Measurements from ENCODE around the gene ERICH4. TPM values are rescaled to one million over a fixed set of nuclear protein-coding genes. Genes with fewer than 3 reads are reported as not detected.

Gene ERICH4
- total and polyA plus RNA-seq, 2 of the 4 experiments (the other 2 are of a cell fraction) = not detected

- H3K79me1 ChIP-seq (ENCODE audit: low read depth in 1 of 2, low read length in 2 of 2) = no peaks in the 10 kb centered on the region; a peak in 1 of 4 replicates
- no peak overlapping the region for H3K4me2 ChIP-seq (ENCODE audit: low read depth, low read length)
- no peaks in the 10 kb centered on the region for H3K9me3 ChIP-seq (ENCODE audit: control insufficient read depth, insufficient read depth, low read length)
- ChIA-PET CTCF (no interaction called here), POLR2A (ENCODE audit: unreplicated experiment) (no interaction called here)
- H3K14ac ChIP-seq (replicated peaks; ENCODE audit: low read depth, low read length) = no peak overlapping the region
- H2BK120ac ChIP-seq (ENCODE audit: low read depth, low read length) = no peak overlapping the region
- H3K56ac ChIP-seq (ENCODE audit: extremely low read depth, insufficient read depth, low read length) = no peak overlapping the region
- no peak overlapping the region for H2AK5ac ChIP-seq (ENCODE audit: low read depth, low read length)
- no peak overlapping the region for H3K9ac ChIP-seq (ENCODE audit: low read depth, low read length)
- no peak overlapping the region for H2BK5ac ChIP-seq (ENCODE audit: low read depth, low read length, poor library complexity, severe bottlenecking)
- peaks cover 4% of the 10 kb centered on the region for H3K4me1 ChIP-seq (ENCODE audit: control insufficient read depth, insufficient read depth, low read length)
- H2BK20ac ChIP-seq (ENCODE audit: low read depth, low read length) = no peak overlapping the region
- H2AFZ ChIP-seq (replicated peaks; ENCODE audit: low read length, poor library complexity) = no peak overlapping the region
- dilution Hi-C loops (cut with HindIII; ENCODE audit: low sequenced_read_pairs, unreplicated experiment) = no loop called here
- H3K27ac ChIP-seq (ENCODE audit: insufficient read depth, low read length) = no peak overlapping the region
- H3K27me3 ChIP-seq (ENCODE audit: control insufficient read depth, insufficient read depth, low read length) = no peaks in the 10 kb centered on the region
- no peaks in the 10 kb centered on the region; the same call in 1 of the 2 replicates for H3K9me1 ChIP-seq (ENCODE audit: insufficient read depth, low read length)
- ATAC-seq (ENCODE audit: low read depth) = no peak
- no peak for DNase-seq
- no TSS peak for BruUV-seq (replicated peaks)
- H4K91ac ChIP-seq (ENCODE audit: insufficient read depth, low read depth, low read length) = no peak overlapping the region
- H3K4me3 ChIP-seq (ENCODE audit: insufficient read depth, low read depth, low read length) = no peak overlapping the region
- H3K4ac ChIP-seq (ENCODE audit: low read depth, low read length) = no peak overlapping the region
- TF ChIP-seq MXI1 (IDR thresholded peaks at IDR 0.05; ENCODE audit: borderline replicate concordance, low read depth, low read length) = no peak
- TF ChIP-seq CTCF (conservative IDR thresholded peaks at IDR 0.05; ENCODE audit: low read depth, low read length) = no peak
- no peak for TF ChIP-seq CEBPB (IDR thresholded peaks at IDR 0.05; ENCODE audit: low read depth, low read length)
- no peak for TF ChIP-seq RCOR1 (IDR thresholded peaks at IDR 0.05; ENCODE audit: insufficient replicate concordance, low read length)
- no peak for TF ChIP-seq ELK1 (IDR thresholded peaks at IDR 0.05; ENCODE audit: borderline replicate concordance, low read depth, low read length)
- no peaks in the 10 kb centered on the region for H4K20me1 ChIP-seq (ENCODE audit: insufficient read depth, low read length)
- H3K36me3 ChIP-seq (ENCODE audit: control insufficient read depth, insufficient read depth, low read length) = peaks cover 43% of the 10 kb centered on the region
- H3K18ac ChIP-seq (ENCODE audit: low read depth, low read length) = no peak overlapping the region
- in situ Hi-C loops (cut with MboI; ENCODE audit: low sequenced_read_pairs) = no loop called here
- H2BK15ac ChIP-seq (ENCODE audit: low read depth, low read length) = no peak overlapping the region
- H2AK9ac ChIP-seq (replicated peaks; ENCODE audit: low read depth, low read length, poor library complexity) = no peak overlapping the region
- WGBS, 2 experiments (ENCODE audit: extremely low coverage in 2 of 2, insufficient read length in 1 of 2) = no CpG with 5 or more reads among the region's 10 CpGs
- intact Hi-C loops (cut with micrococcal nuclease) = no loop called here
- no peak overlapping the region for H3K23ac ChIP-seq (ENCODE audit: low read depth, low read length)
- H4K5ac ChIP-seq (ENCODE audit: low read depth, low read length) = no peak overlapping the region
- no peak overlapping the region for H4K8ac ChIP-seq (ENCODE audit: low read depth in 2 of 2, low read length in 2 of 2)
Observed at GRCh38 chr19:41413947-41414346, 29.0 kb upstream of the ERICH4 start.
